HG03442 (cell line): ENCODE measurements around the gene FOXD2.
A peak's percentile ranks its signal among the peaks of the same experiment; 100 is the strongest.
"Not testable (repeated sequence)": the region's sequence is repeated elsewhere in the genome, so short reads cannot be mapped to it uniquely, and the experiment has no call there.

Experiments
- ATAC-seq: cut with Tn5 transposase; IDR thresholded peaks from one replicate; pipeline ENCODE4 v1.9.1; 2021; ENCODE audit warnings: mild to moderate bottlenecking, moderate library complexity; ENCODE audit not compliant: unreplicated experiment

FOXD2 gene

DNA sequence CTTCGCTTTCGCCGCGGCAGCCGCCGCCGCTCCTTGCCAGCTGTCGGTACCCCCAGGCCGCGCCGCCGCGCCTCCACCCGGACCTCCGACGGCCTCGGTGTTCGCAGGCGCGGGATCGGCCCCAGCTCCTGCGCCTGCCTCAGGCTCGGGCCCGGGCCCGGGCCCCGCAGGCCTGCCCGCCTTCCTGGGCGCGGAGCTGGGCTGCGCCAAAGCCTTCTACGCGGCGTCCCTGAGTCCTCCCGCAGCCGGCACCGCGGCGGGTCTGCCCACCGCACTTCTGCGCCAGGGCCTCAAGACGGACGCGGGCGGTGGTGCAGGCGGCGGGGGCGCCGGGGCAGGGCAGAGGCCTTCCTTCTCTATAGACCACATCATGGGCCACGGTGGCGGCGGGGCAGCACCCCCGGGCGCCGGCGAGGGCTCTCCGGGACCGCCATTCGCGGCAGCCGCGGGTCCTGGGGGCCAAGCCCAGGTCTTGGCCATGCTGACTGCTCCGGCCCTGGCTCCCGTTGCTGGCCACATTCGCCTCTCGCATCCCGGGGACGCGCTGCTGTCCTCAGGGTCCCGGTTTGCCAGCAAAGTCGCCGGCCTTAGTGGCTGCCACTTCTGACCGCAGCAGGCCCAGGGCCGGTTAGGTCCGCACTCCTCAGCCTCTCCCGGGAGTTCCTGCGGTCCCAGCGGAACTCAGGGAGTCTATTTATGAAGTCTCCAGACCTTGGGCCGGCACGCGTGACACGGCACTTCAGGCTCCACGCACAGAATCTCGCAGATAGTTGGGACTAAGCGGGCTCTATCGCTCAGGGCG is 1.4 kb downstream of the FOXD2 start:
- no peak for ATAC-seq

DNA sequence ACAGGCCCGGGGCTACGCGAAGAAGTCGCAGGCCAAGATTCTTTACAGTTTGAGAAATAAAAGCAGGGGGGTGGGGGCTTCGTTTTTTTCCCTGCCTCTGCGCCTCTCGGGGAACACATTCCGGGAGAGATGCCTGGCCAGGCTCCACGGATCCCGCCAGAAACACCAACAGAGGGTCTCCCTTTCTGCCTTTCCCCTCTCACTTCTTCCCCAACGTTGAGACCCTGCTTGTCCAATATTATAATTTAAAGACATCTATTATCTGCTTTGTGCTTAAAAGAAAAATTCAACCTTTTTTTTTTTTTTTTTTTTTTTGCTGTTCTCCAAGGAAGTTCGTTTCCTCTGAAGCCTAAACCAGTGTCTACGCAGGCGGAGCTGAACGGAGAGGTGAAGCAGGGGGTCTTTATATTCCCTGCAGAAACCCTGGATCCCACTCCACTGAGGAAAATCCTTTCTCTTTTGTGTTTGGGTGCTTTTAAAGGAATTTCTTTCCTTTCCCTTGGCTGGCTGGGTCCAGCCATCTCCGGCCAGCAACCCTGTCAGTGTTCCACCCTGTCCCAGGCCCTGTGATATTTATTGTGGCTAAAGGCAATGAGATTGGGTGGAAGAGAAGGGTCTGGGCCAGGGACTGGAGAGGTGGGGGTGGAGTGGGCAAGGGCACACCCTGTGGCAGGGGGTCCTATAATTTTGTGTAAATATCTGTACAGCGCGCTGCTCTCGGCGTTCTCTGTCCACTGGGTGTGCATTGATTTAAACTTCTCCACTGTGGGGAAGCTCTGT is 2.2 kb downstream of the FOXD2 start:
- no peak for ATAC-seq

DNA sequence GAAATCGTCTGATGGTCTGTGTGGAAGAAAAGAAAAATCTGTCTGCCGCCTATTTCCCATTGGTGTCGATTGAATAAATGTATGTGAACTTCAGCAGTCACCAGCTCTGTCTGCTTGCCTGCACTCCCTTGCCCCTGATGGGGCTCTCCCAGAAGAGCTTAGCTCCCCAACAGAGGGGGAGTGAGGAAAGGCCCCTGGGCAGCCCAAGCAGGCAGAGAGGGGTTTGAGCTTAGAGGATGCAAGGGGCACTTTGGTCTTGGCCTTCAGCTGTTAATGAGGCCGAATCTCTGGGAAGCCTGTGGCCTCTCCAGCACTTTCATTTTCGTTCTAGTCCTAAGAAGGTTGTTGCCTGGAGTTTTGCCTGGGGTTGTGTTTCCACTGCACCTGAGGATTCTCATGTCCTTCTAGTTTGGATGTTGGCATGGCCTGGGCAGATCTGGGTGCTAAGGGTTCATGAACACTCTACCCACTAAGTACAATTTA is 2.8 kb downstream of the FOXD2 start:
- no peak for ATAC-seq

DNA sequence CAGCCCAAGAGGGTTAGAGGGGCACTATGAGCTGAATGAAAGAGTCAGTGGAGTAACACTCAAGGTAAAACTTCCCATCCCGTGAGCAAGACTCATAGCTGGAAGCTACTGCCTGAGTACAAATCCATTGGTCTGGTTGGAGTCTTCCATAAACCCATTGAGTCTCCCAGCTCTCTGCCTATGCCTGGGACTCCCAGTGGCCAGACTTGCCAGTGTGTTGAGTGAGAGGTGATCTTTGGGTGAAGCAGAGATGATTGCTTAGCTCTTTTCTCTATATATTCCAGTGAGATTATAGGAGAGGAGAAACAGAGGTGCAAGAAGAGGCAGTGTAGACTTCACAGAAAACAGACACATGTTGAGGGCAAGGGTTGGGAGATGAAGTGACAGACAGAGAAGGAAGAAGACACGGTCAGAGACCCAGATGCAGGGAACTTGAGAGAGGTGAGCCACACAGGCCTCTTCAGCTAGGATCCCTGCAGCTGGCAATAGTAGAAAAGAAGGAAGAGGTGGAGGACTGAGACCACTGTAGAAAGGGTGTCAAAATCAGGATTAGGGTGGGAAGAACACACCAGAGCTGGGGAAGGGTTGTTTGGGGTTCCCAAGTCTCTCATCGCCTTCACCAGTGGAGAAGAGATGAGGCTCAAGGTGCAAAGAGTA is 3.7 kb downstream of the FOXD2 start:
- ATAC-seq = no peak

DNA sequence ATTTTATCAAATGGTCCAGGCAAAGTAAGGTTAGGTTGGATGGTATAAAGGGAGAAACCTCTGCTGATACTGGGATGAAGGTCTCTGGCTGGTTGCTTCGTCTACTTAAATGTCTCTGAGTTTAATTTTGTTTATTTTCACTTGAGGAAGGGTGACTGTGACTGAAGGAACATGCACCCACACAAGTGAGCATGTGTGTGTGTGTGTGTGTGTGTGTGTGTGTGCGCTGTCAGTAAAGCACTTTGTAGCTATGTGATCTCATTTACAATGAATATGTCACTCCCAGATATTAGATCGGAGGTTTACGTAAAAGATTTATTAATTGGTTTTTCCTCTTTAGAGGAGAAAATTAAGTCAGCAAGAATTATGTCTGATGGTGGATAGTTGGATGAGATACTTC is 4.4 kb downstream of the FOXD2 start:
- ATAC-seq = no peak

DNA sequence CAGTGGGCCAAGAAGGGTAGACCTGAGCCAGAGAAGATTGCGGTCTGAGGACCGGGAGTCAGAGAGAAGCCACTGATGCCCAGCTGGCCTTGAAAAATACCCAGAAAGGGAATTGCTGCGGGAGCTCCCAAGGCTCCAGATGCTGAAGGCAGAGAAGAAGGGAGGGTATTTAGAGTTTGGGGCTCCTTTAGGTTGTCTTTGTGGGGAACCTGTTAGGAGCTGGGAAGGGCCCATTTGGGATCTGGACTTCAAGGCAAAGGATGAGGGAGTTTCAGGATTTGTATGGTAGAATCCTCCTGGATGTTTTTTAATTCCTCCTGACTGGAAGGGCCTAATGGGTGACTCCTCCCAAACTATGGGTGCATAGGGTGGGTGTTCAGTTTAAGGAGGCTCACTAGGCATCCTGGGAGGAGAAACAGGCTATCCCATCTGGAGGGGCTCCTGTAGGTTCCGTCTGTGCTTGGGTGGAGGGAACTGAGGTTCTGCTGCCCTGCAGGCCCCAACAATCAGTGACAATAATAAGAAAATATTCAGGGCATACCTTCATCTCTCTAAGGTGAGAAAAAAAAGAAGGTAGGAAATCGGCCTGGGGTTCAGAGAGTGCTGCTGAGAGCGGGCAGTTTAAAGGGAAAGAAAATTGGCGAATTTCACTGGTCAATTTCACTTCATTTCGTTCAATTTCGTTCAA is 5.1 kb downstream of the FOXD2 start:
- no peak for ATAC-seq

DNA sequence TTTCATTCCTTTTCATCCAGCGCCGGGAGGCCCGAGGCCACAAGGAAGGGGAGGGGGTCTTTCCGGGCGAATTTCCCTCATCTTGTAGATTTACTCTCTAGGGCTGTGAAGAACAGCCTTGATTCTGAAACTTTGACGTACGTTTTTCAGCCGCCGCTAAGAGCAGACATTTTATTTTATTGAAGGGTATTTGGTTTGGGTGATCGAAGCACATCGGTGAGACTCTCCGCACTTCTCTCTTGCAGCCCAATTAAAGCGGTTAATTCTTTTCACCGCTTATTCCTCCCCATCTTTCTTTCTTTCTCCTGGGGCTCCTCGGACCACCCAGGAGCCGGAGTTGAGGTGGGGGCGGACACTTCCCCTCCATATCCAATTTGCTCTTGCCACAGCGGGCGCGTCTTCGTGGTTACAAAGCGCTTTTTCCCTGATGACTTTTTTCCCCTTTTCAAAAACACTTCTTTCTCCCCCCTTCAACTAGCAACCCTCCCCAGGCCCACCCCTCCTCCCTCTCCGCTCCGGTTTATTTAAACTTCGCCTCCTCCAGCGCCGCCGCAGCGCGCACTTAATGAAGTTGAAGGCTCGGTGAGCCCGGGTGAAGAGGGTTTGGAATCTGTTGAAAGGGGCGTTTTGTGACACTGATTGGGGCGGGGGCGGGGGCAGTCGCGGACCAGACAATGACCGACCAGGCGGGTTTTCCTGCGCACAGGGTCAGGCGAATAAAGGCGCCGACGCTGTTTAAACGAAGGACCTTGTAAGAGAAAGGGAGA is 5.9 kb downstream of the FOXD2 start:
- no peak for ATAC-seq

DNA sequence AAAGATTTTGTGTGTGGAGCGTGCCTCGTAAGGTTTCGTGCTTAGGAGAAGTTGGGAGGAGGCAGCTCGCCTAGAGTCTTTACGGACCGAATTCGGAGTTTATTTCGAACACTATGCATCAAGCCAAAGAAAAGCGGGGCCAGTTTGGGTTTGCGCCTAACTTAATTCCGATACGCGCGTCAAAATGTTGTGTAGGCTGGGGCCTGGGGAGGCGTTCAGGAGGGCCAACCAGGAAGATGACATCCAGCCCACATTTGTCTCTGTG is 6.4 kb downstream of the FOXD2 start:
- no peak for ATAC-seq

DNA sequence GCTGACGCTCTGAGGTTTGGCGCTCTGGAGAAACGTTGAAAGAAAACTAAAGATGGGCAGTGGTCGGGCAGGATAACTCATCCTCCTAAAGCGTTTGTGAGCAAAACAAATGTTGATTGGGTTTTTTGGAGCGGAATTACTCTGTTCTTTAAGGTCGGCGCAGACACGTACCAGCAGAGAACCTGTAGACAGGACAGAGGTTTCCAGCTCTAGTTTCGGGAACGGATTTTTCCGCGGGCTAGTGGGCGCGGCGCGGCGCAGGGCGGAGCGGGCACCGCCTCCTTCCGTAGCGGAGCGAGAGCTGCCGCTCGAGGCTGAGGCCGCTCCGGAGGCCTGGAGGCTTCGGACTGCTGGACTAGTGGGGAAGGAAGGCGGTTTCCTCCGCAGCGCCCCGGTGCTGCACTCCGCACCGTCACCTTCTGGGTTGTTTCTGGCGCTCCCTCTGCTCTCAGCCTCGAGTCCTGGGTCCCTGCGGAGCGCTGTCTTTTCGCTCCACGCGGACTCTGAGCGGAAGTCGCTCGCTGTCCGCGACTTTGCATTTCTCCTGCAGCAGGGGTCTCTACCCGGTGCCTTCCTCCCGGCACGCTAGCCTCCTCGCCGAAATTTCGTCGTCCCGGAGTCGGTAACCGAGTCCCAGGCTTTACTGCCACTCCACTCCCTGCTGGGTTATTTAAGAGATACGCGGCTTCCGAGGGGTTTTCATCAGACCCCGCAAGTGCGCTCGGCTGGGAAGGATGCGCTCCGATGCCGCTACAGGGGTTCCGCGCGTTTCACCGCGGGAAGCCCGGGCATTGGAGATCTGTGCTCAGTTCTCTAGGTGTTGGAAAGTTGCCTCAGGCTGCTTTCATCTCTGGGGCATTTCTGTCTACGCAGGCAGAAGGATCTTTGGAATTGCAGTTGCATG is 7.0 kb downstream of the FOXD2 start:
- ATAC-seq = peak; percentile 55

DNA sequence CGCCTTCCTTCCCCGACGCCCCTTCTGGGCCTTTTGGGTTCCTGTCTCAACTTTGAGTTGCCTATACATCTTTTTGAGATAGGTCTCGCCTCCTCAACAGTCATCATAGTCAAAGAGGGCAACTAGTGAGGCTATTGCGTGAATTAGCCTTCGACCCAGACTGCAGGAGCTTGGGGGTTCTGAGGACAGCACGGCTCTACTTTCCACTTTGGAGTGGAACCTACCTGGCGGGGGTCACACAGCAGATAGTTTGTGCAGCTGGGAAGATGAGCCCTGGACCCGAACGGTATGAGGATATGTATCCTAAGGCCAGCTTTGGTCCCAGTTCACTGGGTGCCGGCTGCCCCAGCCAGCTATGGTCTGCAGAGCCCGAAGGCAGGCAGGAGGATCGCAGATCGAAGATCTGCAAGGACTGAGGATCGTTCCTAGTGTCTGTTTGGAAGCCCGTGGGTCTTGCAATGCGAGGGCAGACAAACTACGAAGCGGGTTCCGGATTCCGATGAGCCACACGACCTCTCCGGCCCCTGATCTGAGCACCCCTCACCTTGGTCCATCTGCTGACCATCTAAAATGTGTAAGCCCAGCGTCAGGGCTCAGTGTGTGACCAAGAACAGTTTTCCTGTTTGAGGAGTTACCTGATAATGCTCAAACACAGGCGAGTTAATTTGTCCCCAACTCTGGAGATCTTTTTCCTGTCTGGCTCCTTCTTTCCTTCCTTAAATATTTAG is 8.1 kb downstream of the FOXD2 start:
- no peak for ATAC-seq

DNA sequence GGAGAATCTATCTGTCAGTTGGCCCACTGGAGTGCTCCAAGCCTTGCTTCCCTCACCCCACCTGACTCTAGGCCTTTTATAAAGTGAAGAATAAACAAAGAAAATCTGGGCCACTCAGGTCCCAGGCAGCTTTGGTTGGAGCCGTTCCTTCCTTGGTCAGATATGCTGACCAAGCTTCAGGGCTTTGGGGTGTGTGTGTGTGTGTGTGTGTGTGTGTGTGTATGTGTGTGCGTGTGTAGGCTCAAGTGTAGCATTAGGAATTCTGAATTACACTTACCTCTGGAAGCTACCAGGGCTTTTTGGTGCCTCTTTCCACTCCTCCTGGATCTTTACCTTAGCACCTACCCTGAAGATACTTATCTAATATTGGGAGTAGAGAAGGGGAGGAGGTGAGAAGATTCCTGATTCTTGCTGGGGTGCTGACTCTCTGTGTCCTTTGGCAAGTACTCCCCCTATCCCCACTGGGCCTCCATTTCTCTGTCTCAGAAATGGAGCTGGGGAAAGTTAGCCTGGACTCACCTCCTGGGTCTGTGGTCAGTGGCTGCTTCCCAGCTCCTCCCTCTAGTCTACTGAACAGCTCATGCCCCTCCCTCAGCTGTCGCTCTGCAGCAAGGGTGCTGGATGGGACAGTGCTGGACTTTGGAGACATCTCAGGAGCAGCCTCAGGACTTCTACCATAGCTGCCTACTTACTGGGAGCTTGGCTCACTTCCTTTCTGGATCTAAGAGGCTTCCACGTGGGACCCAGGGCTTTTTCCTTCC is 10.8 kb downstream of the FOXD2 start:
- ATAC-seq = no peak

DNA sequence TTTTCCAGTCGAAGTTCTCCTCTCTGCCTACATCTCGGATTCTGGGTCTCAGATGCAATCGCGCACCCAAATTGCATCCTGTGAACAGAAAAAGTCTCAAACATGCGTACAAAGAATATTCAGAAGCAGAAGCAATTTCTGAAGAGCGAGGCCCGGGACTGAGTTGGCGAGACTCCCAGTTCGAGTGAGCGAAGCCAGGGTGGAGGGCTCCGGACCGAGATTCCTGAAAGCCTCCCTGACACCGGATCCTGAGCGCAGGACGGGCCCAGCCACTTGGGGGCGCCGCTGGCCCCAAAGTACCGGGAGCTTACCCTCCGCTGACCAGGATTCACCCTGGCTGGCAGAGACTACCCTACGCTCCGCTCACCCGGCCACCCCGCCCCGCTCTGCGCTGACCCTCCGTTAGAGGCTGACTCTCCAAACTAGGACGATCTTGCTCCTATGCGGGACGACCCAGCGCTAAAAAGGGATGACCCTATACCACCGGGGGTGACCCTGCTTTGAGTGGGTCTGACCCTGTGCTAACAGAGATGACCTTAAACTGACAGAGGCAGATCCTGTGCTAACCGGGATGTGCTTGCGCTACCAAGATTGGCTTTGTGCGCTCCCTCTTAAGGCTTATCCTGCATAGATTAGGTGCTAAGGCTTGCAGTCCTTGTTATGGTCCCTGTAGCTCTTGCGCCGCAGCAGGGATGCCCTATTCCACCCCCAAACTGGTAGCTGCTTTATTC is 12.1 kb downstream of the FOXD2 start:
- ATAC-seq = no peak

DNA sequence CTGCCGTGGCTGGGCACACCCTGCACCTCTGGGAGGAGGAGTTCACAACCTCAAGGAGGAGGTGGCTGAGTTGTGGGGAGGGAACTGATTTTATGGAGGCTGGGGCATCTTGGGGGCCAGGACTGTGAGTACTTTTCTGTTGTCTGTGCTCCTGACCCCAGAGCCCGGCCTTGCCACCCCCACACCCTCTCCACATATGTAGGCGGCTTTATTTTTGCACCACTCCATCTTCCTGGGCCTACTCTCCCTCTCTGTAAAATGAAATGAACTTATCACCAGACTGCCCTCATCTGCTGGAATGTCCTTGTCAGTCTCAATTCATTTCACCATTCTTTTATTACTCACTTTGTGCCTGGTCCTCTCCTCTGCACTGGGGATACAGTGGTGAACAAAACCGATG is 12.8 kb downstream of the FOXD2 start:
- no peak for ATAC-seq

DNA sequence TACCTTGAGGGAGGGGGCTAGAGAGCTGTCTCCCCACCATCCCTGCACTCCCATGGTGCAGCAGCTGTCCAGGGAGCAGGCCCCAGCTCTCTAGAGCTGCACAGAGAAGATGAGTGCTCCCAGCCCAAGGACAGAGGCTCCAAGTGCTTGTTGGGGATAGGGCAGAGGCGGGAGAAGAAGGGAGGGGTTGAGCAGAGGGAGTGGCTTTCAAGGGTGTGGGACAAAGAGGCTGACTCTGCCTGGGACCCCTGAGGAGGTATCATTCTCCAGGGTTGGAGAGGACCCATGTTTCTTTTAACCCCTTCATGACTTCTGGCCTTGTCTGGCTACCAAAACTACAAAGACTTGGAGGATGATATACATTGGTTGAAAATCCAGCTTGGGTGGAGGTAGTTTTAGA is 14.6 kb downstream of the FOXD2 start:
- no peak for ATAC-seq

DNA sequence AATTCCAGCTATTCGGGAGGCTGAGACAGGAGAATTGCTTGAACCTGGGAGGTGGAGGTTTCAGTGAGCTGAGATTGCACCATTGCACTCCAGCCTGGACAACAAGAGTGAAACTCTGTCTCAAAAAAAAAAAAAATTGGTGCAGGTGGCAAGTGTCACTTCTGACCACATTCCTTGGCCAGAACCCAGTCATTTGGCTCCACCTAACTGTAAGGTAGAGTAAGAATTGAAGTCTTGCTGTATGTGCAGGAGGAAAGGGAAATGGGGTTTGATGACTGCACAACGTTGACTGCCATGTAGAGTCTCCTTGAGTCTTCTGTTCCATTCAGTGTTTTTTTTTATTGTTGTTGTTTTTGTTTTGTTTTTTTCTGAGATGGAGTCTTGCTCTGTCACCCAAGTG is 16.1 kb downstream of the FOXD2 start:
- not testable (repeated sequence) for ATAC-seq

DNA sequence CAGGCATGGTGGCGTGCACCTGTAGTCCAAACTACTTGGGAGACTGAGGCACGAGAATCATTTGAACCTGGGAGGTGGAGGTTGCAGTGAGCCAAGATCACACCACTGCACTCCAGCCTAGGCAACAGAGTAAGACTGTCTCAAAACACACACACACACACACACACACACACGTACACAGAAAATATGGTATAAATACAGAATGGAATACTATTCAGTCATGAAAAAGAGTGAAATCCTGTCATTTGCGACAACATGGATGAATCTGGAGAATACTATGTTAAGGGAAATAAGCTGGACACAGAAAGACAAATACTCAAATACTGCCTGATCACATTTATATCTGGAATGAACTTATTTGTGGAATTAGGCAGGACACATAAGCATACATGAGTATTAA is 18.4 kb downstream of the FOXD2 start:
- ATAC-seq = no peak

DNA sequence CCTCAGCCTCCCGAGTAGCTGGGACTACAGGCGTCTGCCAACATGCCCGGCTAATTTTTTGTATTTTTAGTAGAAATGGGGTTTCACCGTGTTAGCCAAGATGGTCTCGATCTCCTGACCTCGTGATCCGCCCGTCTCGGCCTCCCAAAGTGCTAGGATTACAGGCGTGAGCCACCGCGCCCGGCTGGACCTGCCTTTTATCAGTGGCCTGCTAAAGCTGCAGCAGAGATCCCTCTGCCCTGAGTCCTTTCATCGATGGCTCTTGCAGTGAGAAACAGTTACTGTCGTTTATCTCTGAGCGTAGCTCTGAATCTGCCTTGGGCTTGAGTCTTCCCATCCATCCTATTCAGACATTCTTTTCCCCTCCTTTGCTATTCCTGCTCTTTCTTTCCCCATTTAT is 19.7 kb downstream of the FOXD2 start:
- not testable (repeated sequence) for ATAC-seq
